Caco-2 (cell line): ENCODE data around the gene GFRA1. TPM values are rescaled to one million over a fixed set of nuclear protein-coding genes. Genes with fewer than 3 reads are reported as not detected.

Experiments
- BruUV-seq: library from RNA; stranded (reverse); fragments of 400-500 nt; replicated peaks from 2 replicates; lab custom pipeline; 2021; lab: Mats Ljungman, UMichigan
- CTCF ChIA-PET: fragments of 300-600 bp; sonication (Branson Sonifier 250); formaldehyde crosslinking; loops from one replicate; lab custom pipeline; 2022; ENCODE audit warnings: antibody characterized with exemption; lab: Charles Lee
- POLR2A ChIA-PET: fragments of 300-600 bp; sonication (Branson Sonifier 250); formaldehyde crosslinking; loops from one replicate; lab custom pipeline; 2022; ENCODE audit warnings: antibody characterized with exemption; lab: Charles Lee
- DNase-seq, 2 experiments: peaks; one replicate each; pipeline versions ENCODE4 v3.0.0 to v3.0.0-alpha.2; 2020 to 2022
- H3K27me3 ChIP-seq: replicated peaks from 2 replicates; pipeline ENCODE4 v1.6.0; 2011; ENCODE audit warnings: low read length; ENCODE audit not compliant: control insufficient read depth, insufficient read depth
- H3K36me3 ChIP-seq: 2 replicates; pipeline ENCODE4 v1.5.1; 2011; ENCODE audit warnings: low read length; ENCODE audit not compliant: control insufficient read depth, insufficient read depth
- H3K4me1 ChIP-seq: fragments of 250-450 bp; sonication (Bioruptor Pico); 2 replicates; pipeline ENCODE4 v1.5.1; 2020; ENCODE audit warnings: mild to moderate bottlenecking
- H3K4me3 ChIP-seq: 2 replicates; pipeline ENCODE4 v1.5.1; 2011; ENCODE audit warnings: low read depth, mild to moderate bottlenecking, control low read depth, low read length
- H3K9me3 ChIP-seq: fragments of 250-450 bp; sonication (Bioruptor Pico); 2 replicates; pipeline ENCODE4 v1.5.1; 2020; ENCODE audit warnings: mild to moderate bottlenecking, moderate library complexity
- H3K27ac Mint-ChIP-seq: one replicate; pipeline ENCODE4 v1.8.0; 2022; ENCODE audit warnings: mixed read lengths; ENCODE audit not compliant: unreplicated experiment
- H3K27me3 Mint-ChIP-seq: one replicate; pipeline ENCODE4 v1.8.0; 2022; ENCODE audit warnings: mixed read lengths; ENCODE audit not compliant: insufficient read depth, unreplicated experiment
- H3K36me3 Mint-ChIP-seq: one replicate; pipeline ENCODE4 v1.8.0; 2022; ENCODE audit warnings: mild to moderate bottlenecking, mixed read lengths; ENCODE audit not compliant: insufficient read depth, unreplicated experiment
- H3K4me1 Mint-ChIP-seq: one replicate; pipeline ENCODE4 v1.8.0; 2022; ENCODE audit warnings: low read depth, mixed read lengths; ENCODE audit not compliant: unreplicated experiment
- H3K4me3 Mint-ChIP-seq: one replicate; pipeline ENCODE4 v1.8.0; 2022; ENCODE audit warnings: mild to moderate bottlenecking, moderate library complexity, mixed read lengths; ENCODE audit not compliant: unreplicated experiment
- H3K9me3 Mint-ChIP-seq: one replicate; pipeline ENCODE4 v1.8.0; 2022; ENCODE audit warnings: mixed read lengths; ENCODE audit not compliant: unreplicated experiment
- CTCF ChIP-seq, 2 experiments: fragments of 200-600 bp in 1 of 2; IDR thresholded peaks; 1 replicate in 1 of 2; 2 replicates in 1 of 2; pipeline versions ENCODE4 v1.5.1 to v1.8.0; 2011 to 2022; ENCODE audit warnings: antibody characterized with exemption in 1 of 2, control low read depth in 1 of 2, inconsistent platforms in 1 of 2, low read depth in 1 of 2, low read length in 1 of 2, mild to moderate bottlenecking in 1 of 2, moderate library complexity in 1 of 2; ENCODE audit not compliant: insufficient read depth in 1 of 2, severe bottlenecking in 1 of 2, unreplicated experiment in 1 of 2
- intact Hi-C: fragments of 100-400 bp; cut with micrococcal nuclease; formaldehyde crosslinking; loops from one replicate; pipeline ENCODE4 v1.10.0; 2022; ENCODE audit not compliant: unreplicated experiment
- total RNA-seq: library from RNA; stranded (reverse); gene quantifications from 2 replicates; pipeline ENCODE4 v1.2.3, GENCODE V29; 2022

GFRA1 gene
- total RNA-seq, 1 experiment from 2014 or later = not detected

GRCh38 chr10:116160271-116160670, 112.7 kb downstream of the GFRA1 start:
- no peak for TF ChIP-seq CTCF (IDR thresholded peaks at IDR 0.05; ENCODE audit: insufficient read depth in 1 of 2, low read depth in 1 of 2, low read length in 1 of 2, severe bottlenecking in 1 of 2, unreplicated experiment in 1 of 2)
- H3K4me3 ChIP-seq = no peak overlapping the region
- H3K4me1 ChIP-seq = no peaks in the 10 kb centered on the region
- Mint-ChIP-seq H3K27ac (no peak overlapping the region), H3K27me3 (no peaks in the 10 kb centered on the region), H3K4me1 (no peaks in the 10 kb centered on the region), H3K36me3 (no peaks in the 10 kb centered on the region), H3K9me3 (no peaks in the 10 kb centered on the region), H3K4me3 (no peak overlapping the region)
- DNase-seq = no peak
- no peaks in the 10 kb centered on the region for H3K9me3 ChIP-seq
- CTCF ChIA-PET = no interaction called here
- no peaks in the 10 kb centered on the region for H3K36me3 ChIP-seq
- intact Hi-C loops = no loop called here
- POLR2A ChIA-PET = no interaction called here
- BruUV-seq = no TSS peak
- H3K27me3 ChIP-seq = no peaks in the 10 kb centered on the region

DNA sequence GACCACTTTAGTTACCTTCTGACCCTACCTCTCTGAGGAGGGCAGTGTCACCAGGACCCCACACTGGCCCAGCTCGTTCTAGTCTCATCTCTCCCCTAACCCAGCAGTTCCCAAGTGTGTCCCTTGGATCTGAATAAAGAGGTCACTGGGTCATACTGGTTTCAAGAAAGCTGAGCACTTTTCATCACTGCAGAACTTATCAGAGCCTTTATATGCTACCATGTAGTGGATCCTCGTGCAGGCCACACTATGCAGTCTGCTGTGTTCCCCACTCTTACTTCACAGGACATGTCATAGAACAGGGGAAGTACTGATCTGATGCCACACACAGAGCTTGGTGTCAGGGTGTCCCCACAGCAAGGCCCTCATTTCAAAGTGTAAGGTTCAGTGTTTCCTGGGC, 113.8 kb downstream of the GFRA1 start:
- POLR2A ChIA-PET = no interaction called here
- TF ChIP-seq CTCF (IDR thresholded peaks at IDR 0.05; ENCODE audit: insufficient read depth in 1 of 2, low read depth in 1 of 2, low read length in 1 of 2, severe bottlenecking in 1 of 2, unreplicated experiment in 1 of 2) = no peak
- intact Hi-C loops = no loop called here
- Histone ChIP-seq H3K9me3 (no peaks in the 10 kb centered on the region), H3K27me3 (no peaks in the 10 kb centered on the region), H3K4me1 (no peaks in the 10 kb centered on the region), H3K36me3 (no peaks in the 10 kb centered on the region), H3K4me3 (no peak overlapping the region)
- Mint-ChIP-seq H3K4me3 (no peak overlapping the region), H3K36me3 (no peaks in the 10 kb centered on the region), H3K4me1 (no peaks in the 10 kb centered on the region), H3K27ac (no peak overlapping the region), H3K27me3 (no peaks in the 10 kb centered on the region), H3K9me3 (no peaks in the 10 kb centered on the region)
- BruUV-seq = no TSS peak
- no peak for DNase-seq
- CTCF ChIA-PET = no interaction called here

- no peaks in the 10 kb centered on the region for H3K4me1 Mint-ChIP-seq
- no peak for DNase-seq
Measured at GRCh38 chr10:116158036-116158435, 115.0 kb downstream of the GFRA1 start.

More at GRCh38 chr10:116158036-116158435, 115.0 kb downstream of the GFRA1 start:
- TF ChIP-seq CTCF (IDR thresholded peaks at IDR 0.05; ENCODE audit: insufficient read depth in 1 of 2, low read depth in 1 of 2, low read length in 1 of 2, severe bottlenecking in 1 of 2, unreplicated experiment in 1 of 2) = no peak
- Histone ChIP-seq H3K4me1 (no peaks in the 10 kb centered on the region), H3K36me3 (no peaks in the 10 kb centered on the region), H3K4me3 (no peak overlapping the region), H3K27me3 (no peaks in the 10 kb centered on the region; the same call in 1 of the 2 replicates), H3K9me3 (no peaks in the 10 kb centered on the region)
- H3K27ac Mint-ChIP-seq = no peak overlapping the region
- intact Hi-C loops = no loop called here
- CTCF ChIA-PET = no interaction called here
- no peaks in the 10 kb centered on the region for H3K36me3 Mint-ChIP-seq
- BruUV-seq = no TSS peak
- H3K27me3 Mint-ChIP-seq = no peaks in the 10 kb centered on the region
- H3K9me3 Mint-ChIP-seq = no peaks in the 10 kb centered on the region
- no peak overlapping the region for H3K4me3 Mint-ChIP-seq
- POLR2A ChIA-PET = no interaction called here
